ENCODE results near the gene PIGH.
"Not testable (repeated sequence)": the region's sequence is repeated elsewhere in the genome, so short reads cannot be mapped to it uniquely, and the experiment has no call there.

Gene PIGH, protein sequence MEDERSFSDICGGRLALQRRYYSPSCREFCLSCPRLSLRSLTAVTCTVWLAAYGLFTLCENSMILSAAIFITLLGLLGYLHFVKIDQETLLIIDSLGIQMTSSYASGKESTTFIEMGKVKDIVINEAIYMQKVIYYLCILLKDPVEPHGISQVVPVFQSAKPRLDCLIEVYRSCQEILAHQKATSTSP

DNA sequence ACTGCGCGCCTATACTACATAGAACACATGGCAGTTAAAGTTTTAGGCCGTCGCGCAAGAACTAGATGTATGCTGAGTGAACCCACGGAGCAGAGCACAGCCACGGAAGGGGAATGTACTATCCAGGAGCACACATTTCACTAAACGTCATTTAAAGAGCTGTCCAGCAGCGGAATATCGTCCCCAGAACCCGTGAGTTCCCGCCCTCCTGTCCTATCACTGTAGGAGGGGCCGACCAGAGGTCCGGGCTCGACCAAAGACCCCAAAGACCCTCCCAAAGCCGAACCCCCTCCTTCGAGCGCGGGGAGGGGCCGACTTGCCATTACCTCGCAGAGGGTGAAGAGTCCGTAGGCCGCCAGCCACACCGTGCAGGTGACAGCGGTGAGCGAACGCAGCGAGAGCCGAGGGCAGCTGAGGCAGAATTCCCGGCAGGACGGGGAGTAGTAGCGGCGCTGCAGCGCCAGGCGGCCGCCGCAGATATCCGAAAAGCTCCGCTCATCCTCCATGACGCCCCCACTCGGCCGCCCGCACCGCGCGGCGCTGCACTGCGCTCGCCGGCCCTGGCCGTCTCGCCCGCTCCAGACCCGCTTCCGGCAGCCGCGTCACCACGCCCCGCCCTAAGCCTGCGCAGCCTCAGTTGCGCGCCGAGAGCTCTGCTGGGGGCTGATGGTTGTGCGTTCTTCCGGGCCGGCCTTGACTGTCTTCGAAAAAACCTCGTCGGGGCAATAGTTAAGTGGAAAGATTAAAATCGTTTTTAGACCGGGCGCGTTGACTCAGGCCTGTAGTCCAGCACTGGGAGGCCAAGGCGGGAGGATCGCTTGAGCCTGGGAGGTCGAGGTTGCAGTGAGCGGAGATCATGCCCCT, at the start of gene PIGH:
TSS of gene PIGH (minus strand) at position 571 of the 864 bp plus-strand sequence. CDS start at position 506, 65 bp downstream.
- peak; percentile 97 for DNase-seq

DNA sequence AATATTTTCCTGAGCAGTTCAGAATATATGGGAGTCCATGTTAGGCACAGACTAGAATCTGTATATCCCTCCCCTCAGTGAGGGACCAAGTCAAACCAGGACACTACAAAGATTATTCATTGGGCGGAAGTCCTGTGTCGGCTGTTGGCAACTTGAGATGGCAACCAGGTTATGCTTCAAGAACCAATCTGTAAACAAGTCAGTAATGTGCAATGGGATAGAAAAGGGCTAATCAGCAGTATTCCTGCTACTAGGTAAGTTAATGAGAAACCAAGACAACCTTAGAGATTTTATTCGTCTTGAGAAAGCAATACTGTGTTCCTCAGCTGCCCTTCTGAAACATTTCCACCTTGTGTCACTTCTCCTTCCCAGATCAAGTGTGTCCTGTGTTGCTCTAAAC, 46.1 kb upstream of the PIGH start:
- no peak for DNase-seq

DNA sequence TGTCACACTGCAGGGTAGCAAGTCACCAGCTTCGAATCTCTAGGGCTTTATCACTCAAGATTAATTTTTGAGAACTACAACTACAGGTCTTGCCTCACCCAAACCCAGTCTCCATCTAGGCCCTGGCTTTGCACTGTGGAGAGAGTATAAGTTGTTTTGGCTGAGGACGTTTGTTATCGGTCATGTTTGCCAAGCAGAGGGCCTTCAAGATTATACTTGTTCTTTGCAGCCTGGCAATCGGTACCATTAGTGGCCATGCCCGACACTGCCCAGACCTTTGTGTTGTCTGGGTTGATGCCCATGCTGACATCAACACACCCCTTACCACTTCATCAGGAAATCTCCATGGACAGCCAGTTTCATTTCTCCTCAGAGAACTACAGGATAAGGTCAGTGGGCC, 45.3 kb upstream of the PIGH start:
- DNase-seq: no peak

- no peak for DNase-seq
These were observed 44.4 kb upstream of the PIGH start for GRCh38 chr14:67644428-67644827.

GRCh38 chr14:67643713-67644112, 43.6 kb upstream of the PIGH start:
- no peak for DNase-seq

DNA sequence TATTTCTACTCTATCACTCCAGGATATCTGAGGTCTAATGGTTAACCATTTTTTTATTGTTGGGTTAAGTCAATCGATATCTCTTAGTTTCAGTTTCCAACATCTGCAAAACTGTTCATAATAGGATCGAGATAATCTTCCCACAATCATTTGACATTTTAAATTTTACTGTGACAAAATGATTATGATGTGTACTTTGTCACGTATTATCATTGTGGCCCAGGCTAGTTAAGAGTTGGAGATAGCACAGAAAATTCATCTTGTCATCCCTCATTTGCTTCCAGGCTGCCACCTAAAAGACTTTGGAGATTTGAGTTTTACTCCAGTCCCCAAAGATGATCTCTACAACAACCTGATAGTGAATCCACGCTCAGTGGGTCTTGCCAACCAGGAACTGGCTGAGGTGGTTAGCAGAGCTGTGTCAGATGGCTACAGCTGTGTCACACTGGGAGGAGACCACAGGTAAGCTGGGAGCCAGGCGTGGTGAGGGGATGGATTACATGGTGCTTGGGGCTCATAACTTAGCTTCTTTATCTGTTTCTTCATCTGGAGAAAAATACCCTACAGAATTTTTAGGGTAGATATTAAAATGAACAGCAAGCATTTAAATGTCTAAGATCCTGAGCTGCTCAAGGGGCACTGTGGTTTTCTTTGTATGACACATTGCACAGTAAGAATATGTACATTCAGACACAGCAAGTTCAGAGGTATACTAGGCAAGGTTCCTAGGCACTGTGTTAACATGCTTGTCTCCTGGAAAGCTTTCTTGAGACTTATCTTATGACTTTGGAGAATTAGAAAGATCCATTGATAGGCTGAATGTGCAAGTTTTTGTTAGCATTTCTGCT, 42.1 kb upstream of the PIGH start:
- peak; percentile 64 for DNase-seq

DNA sequence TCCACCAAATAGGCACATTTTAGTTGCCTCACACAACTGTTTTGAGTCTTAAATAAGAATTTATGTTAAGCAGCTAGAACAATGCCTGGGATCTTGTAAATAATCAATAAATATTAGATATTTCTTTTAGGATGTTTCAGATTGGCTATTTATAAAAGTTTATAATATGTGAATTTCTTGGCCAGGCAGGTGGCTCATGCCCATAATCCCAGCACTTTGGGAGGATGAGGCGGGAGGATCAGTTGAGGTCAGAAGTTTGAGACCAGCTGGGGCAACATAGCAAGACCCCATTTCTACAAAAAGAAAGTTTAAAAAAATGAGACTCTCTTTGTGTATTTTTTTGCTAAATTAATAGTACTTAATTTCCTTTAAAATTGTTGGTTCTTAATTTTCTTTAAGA, 41.4 kb upstream of the PIGH start:
- DNase-seq: no peak

DNA sequence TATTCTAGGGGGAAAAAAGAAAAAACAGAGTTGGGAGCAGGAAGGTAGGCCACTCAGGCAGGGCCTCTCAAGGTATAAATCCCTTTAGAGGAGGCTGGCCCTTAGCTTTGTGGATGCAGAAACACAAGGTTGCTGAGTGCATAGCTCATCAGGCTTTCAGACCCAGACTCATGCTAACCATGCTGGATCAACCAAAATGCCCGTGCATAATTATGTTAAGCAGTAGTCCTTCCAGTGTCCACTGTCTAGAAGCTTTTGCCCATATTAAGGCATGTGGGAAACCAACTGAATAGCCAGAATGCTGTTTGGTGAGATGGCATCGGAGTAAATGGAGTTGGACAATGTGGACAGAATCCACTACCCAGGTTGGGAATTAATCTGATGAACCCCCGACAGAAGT, 38.6 kb upstream of the PIGH start:
- no peak for DNase-seq

- DNase-seq: no peak
These were observed 36.4 kb upstream of the PIGH start for GRCh38 chr14:67636361-67636919.

- no peak for DNase-seq
These were observed 33.5 kb upstream of the PIGH start for GRCh38 chr14:67633451-67634147.

GRCh38 chr14:67630938-67631337, 30.9 kb upstream of the PIGH start:
- DNase-seq: no peak

DNA sequence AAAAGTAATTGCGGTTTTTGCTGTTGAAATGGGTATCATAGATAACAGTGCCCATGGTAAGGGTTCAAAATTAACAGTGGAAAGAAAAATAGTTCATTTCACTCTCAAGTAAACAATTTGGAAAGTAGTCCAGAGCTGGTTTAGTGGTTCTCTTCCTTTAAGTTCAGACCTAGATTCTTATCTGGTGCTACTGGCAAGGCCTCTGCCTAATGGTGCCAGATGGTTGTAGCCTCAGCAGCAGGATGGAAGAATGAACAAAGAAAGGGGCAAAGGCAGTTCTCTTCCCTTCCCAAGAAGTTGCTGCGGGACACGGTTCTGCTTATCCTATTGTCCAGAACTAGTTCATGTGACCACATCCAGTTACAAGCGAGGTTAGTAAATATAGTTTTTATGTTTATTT, 30.1 kb upstream of the PIGH start:
- DNase-seq: no peak

DNA sequence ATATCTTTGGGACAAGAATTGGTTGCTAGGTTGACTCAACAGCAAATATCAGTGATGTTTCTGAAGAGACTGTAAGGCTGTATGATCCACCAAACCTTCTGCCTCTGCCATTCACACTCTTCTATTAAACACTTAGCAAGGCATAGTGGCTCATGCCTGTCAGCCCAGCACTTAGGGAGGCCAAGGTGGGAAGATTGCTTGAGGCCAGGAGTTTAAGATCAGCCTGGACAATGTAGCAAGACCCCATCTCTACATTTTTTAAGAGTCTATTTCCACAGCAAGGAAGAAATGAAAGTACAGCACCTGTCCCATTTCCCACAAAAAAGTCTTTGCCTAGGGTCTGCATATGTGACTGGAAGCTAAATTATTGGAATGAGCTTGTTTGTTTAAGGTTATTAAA, 27.5 kb upstream of the PIGH start:
- no peak for DNase-seq

GRCh38 chr14:67626131-67626530, 26.1 kb upstream of the PIGH start:
- DNase-seq: not testable (repeated sequence)

- DNase-seq: no peak
These were observed 23.0 kb upstream of the PIGH start for GRCh38 chr14:67623114-67623513.

- DNase-seq: no peak
These were observed 22.6 kb upstream of the PIGH start for GRCh38 chr14:67622675-67623074.

DNA sequence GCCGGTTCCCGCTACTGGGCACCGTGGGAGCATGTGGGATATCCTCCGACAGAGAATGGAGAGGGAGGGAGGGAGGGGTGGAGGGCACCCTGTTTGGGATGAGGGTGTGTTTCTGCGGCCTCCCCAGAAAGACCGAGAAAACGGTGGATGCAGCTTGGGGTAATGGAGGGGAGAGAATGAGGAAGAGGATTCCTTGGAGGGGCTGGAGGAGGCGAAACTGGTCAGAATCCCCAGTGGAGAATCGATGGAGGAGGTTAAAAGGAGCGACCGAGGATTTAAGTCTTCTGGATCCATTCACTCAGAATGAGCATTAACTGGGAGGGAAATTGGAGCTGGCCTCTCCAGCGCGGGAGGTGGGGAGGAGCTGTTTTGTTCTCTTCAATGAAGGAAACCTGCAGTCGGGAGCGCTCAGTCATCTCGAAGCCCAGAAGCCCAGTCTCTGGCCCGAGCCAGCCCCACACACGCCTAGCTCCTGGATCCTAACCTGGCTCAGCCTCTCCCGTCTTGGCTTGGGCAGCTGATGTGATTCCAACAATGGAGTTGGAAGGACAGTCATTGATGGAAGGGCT, 20.2 kb upstream of the PIGH start:
- DNase-seq: peak; percentile 55

DNA sequence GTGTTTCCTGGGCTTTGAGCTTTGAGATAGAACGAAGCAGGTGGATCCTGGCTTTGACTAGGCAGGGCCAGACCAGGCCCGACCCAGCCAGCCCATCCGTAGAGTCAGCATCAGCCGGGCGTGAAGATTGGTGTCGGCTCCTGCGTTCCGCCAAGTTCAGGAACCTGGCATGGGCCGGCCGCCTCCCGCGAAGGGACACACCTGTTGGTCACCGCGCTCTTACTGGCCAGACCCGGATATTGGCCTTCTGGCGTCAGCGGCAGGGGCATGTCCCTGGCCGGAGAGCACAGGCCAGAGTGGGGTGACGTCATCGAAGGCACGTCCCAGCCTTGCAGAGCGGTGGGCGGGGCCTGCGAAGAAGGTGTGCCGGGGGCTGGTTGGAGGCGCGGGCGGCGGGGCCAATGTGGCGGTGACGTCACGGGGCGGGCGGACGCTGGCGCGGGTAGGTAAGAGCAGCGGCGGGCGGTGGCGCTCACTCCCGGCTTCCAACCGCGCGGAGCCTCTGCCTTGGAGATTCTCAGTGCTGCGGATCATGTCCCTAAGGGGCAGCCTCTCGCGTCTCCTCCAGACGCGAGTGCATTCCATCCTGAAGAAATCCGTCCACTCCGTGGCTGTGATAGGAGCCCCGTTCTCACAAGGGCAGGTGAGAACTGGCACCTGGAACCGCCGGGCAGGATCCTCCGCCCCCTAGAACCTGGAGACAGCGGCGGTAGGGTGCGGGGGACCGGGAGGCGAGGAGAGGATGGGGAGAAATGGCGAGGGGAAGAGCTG, 19.6 kb upstream of the PIGH start, which contains the start of gene ARG2:
TSS of gene ARG2 (plus strand) at position 475 of the 771 bp plus-strand sequence. CDS start at position 533, 58 bp downstream.
- peak; percentile 99 for DNase-seq

DNA sequence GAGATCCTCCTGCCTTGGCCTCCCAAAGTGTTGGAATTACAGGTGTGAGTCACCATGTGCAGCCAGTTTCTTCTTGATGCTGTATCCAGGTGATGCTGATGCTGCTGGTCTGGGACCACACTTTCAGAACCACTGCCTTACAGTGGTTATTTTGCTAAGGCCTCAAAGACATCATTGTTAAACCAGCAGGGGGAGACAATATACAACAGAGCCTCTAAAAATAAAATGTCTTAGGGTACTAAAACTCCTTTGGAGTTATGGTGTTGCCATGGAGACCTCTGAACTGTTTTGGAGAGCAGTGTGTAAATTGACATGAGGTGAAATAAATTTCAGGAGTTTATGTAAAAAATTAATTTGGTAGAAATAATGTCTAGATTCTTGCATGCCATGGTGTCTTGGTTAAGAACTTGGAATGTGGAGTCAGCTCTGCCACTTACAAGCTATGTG, 18.6 kb upstream of the PIGH start:
- DNase-seq: peak; percentile 56

DNA sequence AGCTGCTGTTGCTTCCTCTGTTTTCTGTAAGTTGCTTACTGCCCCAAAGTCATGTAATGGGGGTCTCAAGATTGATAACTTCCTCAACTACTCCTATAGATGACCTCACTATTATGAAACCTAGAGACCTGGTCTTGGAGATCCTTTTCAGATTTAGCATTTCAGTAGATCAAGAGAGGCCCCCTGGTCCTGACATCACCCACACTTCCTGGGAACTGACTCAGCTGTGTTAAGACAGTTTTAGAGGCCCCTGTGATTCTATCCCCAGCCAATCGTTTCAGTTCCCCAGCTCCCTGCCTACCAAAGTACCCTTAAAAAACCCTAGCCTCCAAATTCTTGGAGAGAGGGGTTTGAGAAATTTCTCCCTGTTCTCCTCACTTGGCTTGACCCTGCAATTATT, 10.4 kb upstream of the PIGH start:
- DNase-seq: no peak

DNA sequence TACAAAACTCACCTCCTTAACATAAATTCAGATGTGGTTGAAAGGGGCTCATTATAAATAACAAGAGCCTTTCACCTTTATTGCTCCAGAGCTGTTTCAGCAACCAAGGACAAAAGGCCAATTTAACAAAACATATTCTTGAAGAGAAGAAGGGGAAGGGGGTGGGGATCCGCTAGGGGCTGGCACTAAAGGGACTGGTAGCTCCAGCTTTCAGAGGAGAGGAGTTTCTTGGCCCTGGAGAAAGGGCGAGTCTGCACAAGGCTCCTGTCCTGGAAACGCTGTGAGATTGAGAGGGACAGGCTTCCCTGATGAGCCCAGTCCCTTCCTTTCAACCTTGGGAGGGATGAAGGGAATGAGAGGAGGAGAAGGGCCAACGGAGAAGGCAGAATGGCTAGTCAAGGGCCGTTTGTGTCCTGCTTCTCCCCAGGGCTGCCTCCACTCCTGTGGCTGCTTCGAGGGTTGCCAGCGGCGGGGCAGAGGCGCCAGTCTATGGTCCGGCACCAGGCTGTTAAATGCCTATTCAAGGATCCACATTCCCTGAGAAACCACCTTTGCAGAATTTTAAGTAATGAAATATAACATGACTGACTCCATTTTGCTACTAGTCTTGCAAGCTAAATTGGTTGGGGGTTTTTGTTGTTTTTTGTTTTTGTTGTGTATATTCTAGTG, 9.7 kb upstream of the PIGH start:
- no peak for DNase-seq

Data from activated CD8-positive, alpha-beta memory T cell treated with anti-CD3 and anti-CD28 coated beads, Interleukin-2, amount 50 U/mL, for 48 hours (primary cell).